ENCODE data around the gene BGN.

DNA sequence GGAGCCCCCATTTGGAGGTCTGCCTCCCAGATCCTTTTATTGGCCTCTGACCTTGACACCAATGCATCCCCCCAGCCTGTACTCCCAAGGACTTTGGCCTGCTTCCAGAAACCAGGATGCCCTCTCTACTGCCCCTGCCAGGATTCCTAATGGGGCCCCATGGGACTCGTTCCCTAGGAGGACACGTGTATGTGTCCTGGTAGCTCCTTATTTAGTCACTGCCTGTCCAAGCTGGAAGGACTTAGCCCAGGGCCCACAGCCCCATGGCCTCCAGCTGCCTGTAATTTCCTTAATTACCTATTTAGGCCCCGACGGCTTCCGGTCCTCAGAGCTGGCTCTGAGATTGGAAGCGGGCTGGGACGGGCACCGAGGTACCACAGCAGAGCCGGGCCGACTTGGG is 32.0 kb downstream of the BGN start:
- no peak for TF ChIP-seq EZH2 (IDR thresholded peaks at IDR 0.05; ENCODE audit: borderline replicate concordance, insufficient read depth, low read depth, low read length, poor library complexity, severe bottlenecking)
- TF ChIP-seq, protein P1, sequence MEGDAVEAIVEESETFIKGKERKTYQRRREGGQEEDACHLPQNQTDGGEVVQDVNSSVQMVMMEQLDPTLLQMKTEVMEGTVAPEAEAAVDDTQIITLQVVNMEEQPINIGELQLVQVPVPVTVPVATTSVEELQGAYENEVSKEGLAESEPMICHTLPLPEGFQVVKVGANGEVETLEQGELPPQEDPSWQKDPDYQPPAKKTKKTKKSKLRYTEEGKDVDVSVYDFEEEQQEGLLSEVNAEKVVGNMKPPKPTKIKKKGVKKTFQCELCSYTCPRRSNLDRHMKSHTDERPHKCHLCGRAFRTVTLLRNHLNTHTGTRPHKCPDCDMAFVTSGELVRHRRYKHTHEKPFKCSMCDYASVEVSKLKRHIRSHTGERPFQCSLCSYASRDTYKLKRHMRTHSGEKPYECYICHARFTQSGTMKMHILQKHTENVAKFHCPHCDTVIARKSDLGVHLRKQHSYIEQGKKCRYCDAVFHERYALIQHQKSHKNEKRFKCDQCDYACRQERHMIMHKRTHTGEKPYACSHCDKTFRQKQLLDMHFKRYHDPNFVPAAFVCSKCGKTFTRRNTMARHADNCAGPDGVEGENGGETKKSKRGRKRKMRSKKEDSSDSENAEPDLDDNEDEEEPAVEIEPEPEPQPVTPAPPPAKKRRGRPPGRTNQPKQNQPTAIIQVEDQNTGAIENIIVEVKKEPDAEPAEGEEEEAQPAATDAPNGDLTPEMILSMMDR (IDR thresholded peaks at IDR 0.05): no peak
